Epithelial cell of esophagus (primary cell): ENCODE data around the gene DPP3.

Experiments
- DNase-seq: peaks from one replicate; pipeline ENCODE4 v3.0.0; 2010; ENCODE audit warnings: low read depth
- H3K4me3 ChIP-seq: 2 replicates; pipeline ENCODE4 v1.5.1; 2011; ENCODE audit warnings: mild to moderate bottlenecking, low read length, control low read depth
- TF ChIP-seq, protein P1 (sequence below): IDR thresholded peaks from 2 replicates; pipeline ENCODE4 v1.5.1; 2011; ENCODE audit warnings: low read depth, mild to moderate bottlenecking, low read length, control low read depth, inconsistent platforms; ENCODE audit not compliant: insufficient read depth; ENCODE audit errors: missing control alignments

DPP3 gene

DNA sequence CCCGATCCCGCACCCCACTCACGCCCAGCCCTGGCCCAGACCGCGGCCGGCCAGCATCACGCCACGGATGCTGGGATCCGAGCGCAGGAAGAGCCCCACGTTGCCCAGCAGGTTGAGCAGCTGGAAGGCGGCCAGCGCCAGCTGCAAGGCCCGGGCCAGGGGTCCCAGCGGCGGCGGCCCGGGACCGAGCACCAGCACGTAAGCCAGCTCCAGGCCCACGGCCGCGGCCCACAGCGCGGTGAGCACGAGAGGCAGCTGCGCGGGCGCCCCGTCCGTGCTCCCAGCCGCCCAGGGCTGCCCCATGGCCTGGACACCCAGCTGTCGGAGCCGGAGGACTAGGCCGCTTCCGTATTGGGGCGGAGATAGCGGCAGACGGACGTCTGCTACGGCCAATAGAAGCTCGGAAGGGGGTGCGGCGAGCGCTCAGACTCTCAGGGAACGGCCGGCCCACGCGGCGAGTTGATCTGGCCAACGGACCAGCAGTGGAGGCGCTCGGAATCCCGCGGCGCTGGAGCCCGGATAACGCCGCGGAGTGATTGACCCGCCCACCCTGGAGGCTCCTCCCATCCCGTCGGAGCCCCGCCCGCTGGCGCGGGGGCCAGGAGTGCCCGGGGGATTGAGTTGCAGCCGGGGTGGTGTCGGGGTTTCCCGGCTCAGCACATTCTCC lies 65.6 kb downstream of the DPP3 start, which contains the start of gene ZDHHC24:
Gene ZDHHC24 (minus strand): TSS at position 348 of the 667 bp plus-strand sequence. CDS start 45 bp downstream, at position 303.
- DNase-seq: peak; percentile 98
- peak within 1 kb of the TSS; percentile 63 for H3K4me3 ChIP-seq
- TF ChIP-seq, protein P1, sequence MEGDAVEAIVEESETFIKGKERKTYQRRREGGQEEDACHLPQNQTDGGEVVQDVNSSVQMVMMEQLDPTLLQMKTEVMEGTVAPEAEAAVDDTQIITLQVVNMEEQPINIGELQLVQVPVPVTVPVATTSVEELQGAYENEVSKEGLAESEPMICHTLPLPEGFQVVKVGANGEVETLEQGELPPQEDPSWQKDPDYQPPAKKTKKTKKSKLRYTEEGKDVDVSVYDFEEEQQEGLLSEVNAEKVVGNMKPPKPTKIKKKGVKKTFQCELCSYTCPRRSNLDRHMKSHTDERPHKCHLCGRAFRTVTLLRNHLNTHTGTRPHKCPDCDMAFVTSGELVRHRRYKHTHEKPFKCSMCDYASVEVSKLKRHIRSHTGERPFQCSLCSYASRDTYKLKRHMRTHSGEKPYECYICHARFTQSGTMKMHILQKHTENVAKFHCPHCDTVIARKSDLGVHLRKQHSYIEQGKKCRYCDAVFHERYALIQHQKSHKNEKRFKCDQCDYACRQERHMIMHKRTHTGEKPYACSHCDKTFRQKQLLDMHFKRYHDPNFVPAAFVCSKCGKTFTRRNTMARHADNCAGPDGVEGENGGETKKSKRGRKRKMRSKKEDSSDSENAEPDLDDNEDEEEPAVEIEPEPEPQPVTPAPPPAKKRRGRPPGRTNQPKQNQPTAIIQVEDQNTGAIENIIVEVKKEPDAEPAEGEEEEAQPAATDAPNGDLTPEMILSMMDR: no peak

DNA sequence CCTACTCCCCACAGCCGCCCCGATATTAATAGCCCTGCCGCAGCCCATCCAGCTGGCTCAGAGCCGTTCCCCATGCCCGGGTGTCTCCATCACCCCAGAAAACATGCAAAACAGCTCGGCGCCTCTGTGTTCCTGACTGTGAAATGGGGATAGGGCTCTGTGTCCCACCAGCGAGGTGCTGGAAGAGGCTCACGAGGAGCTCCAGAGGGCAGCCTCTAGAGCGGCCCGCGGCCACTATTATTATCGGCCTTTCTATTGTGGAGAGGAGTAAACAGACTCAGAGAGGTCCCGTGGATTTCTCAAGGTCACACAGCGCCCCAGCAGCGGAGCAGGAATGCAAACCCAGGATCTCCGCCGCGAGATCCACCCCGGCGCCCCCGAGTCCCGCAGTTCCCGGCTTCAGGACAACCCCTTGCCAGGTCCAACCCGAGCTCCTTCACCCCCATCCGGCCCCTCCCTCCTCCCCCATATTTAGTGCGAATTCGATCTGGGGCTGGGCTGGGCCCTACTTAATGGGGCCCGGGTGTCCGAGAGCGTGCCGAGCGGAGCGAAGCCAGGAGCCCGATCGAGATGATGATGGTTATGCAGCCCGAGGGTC lies 66.2 kb downstream of the DPP3 start, which contains the start of gene ACTN3:
Gene ACTN3 (plus strand): TSS at position 536 of the 598 bp plus-strand sequence. CDS start 35 bp downstream, at position 571.
- TF ChIP-seq, protein P1: no peak
- DNase-seq: peak; percentile 23
- H3K4me3 ChIP-seq: peak within 1 kb of the TSS; percentile 63

DNA sequence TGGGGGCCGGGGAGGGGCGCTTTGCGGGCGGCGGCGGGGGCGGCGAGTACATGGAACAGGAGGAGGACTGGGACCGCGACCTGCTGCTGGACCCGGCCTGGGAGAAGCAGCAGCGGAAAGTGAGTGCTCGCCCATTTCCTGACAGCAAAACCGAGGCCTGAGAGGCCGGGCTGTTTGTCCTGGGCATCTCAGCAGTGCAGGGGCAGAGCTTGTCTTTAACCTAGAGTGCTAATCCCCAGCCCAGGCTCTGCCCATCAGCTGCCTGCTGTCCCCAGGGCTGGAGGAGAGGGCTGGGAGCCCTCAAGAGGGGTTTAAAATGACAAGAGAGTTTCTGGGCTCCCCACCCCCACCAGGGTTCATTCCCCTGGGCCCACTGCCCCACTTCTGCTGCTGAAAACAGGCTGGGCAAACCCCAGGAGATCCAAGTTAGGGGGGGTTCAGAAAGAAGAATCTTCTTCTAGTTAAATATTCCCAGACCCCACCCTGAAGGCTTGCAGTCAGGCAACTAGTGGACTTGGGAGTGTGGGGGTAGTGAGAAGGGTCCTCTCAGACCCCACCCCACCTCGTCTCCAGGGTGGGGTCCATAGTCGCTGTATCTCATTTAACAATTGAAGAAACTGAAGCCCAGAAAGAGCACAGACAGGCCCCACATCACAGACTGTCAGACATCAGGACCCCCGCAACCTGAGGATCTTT lies 66.9 kb downstream of the DPP3 start:
- H3K4me3 ChIP-seq: no peak overlapping the region
- DNase-seq: no peak
- TF ChIP-seq, protein P1: no peak

DNA sequence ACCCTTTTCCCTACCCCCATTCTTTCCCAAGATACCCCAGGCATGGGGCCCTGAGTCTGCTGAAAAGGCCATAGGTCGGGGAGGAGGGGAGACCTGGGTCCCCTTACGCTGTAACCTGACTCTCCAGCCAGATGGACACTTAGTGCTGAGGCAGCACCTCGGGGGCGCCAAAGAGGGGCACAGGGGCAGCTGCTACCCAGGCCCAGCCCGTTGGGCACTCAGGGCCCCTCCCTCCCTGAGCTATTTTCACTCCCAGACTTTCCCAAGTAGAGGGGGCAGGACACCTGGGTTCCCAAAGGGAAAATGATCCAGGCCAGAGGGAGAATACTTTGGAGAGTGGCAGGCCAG lies 67.4 kb downstream of the DPP3 start:
- H3K4me3 ChIP-seq: no peak overlapping the region
- DNase-seq: no peak
- TF ChIP-seq, protein P1: no peak

DNA sequence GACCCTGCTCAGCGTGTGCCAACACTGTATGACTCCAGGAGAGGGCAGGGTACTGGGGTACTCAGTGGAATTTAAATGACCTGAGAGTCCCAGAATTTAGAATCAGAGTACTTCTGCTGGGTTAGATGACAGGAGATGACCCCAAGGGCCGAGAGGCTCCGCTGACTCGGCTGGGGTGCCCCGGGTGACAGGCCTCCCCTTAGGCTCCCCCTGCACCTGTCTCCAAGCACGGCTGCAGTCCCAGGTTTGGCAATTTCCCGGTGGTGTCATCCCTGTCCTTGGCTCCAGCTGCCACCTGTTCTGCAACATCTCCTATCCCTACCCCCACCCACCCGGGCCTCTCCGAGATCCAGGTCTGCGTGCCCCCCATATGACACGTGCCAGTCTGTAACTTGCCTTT lies 67.8 kb downstream of the DPP3 start:
- DNase-seq: no peak
- H3K4me3 ChIP-seq: no peak overlapping the region
- TF ChIP-seq, protein P1: no peak

DNA sequence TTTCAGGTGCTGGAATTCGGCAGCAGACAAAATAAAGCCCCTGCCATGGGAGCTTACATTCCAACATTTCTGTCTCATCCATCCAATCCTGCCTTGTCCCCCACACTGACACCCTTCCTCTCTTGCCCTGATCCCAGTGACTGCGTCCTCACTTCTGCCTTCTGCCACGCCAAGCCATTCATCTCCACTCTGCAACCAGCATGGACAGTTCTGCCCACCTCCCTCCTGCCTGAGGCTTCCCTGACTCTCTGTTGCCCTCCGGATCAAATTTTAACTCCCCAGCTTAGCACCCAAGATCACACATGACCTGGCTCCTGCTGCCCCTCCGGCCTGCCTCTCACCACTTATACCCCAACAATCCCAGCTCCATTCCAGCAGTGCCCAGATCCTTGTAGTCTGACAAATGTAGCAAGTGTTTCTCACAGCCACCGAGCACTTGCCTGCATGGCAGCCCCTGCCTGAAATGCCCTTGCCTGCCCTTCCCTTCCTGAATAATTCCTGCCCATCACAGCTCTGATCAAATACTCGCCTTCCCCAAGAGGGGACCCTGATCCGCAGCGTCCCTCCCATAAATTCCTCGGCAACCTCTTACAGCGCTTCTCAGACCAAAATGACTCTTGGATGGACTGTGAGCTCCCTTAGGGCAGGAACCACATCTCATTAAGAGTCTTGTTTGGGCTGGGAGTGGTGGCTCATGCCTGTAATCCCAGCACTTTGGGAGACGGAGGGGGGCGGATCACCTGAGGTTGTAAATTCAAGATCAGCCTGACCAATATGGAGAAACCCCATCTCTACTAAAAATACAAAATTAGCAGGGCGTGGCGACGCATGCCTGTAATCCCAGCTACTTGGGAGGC lies 68.8 kb downstream of the DPP3 start:
- H3K4me3 ChIP-seq: no peak overlapping the region
- TF ChIP-seq, protein P1: no peak
- no peak for DNase-seq
